NCI-H2171 (cell line): Measurements from ENCODE around the gene PRCC.
"Not testable (repeated sequence)": the region's sequence is repeated elsewhere in the genome, so short reads cannot be mapped to it uniquely, and the experiment has no call there.

Source experiments
- DNase-seq: peaks from one replicate; lab custom pipeline; 2025; lab: John Stamatoyannopoulos, UW

Gene PRCC

GRCh38 chr1:156744344-156744743, 23.0 kb upstream of the PRCC start:
- no peak for DNase-seq

- DNase-seq = no peak
Measured at GRCh38 chr1:156744786-156745419, 22.4 kb upstream of the PRCC start.

GRCh38 chr1:156745881-156746280, 21.5 kb upstream of the PRCC start:
- DNase-seq = no peak

GRCh38 chr1:156746406-156746727, 21.0 kb upstream of the PRCC start:
- DNase-seq = no peak

- no peak for DNase-seq
Measured at GRCh38 chr1:156746728-156747631, 20.4 kb upstream of the PRCC start.

GRCh38 chr1:156747742-156748669, 19.3 kb upstream of the PRCC start:
- DNase-seq = no peak

GRCh38 chr1:156748670-156749418, 18.5 kb upstream of the PRCC start:
- no peak for DNase-seq

- no peak for DNase-seq
Measured at GRCh38 chr1:156749419-156750118, 17.8 kb upstream of the PRCC start.

- peak; percentile 86 for DNase-seq
Measured at GRCh38 chr1:156750191-156750672, 17.1 kb upstream of the PRCC start.

- peak; percentile 36 for DNase-seq
Measured at GRCh38 chr1:156750711-156751450, 16.5 kb upstream of the PRCC start.

GRCh38 chr1:156751451-156751756, 15.9 kb upstream of the PRCC start, which contains the start of gene HDGF:
Gene HDGF, minus strand, starts transcription at chr1:156751675. Its CDS starts 246 bp downstream, at chr1:156751429.
- DNase-seq = no peak

- peak; percentile 96 for DNase-seq
Measured at GRCh38 chr1:156751757-156752481, 15.4 kb upstream of the PRCC start.

- DNase-seq = no peak
Measured at GRCh38 chr1:156752843-156753482, 14.4 kb upstream of the PRCC start.

- no peak for DNase-seq
Measured at GRCh38 chr1:156754219-156754618, 13.1 kb upstream of the PRCC start.

- DNase-seq = no peak
Measured at GRCh38 chr1:156755527-156755950, 11.8 kb upstream of the PRCC start.

- no peak for DNase-seq
Measured at GRCh38 chr1:156756355-156756754, 11.0 kb upstream of the PRCC start.

- not testable (repeated sequence) for DNase-seq
Measured at GRCh38 chr1:156757572-156758253, 9.6 kb upstream of the PRCC start.

- no peak for DNase-seq
Measured at GRCh38 chr1:156760092-156760795, 7.1 kb upstream of the PRCC start.
